HG02610 (cell line): ENCODE measurements around the gene PCNX2.

Source experiments
- ATAC-seq: cut with Tn5 transposase; IDR thresholded peaks from one replicate; pipeline ENCODE4 v1.9.1; 2021; ENCODE audit warnings: mild to moderate bottlenecking, moderate library complexity; ENCODE audit not compliant: unreplicated experiment

The PCNX2 gene

GRCh38 chr1:233295237-233295974, at the start of gene PCNX2:
PCNX2 (minus strand) TSS chr1:233295725; CDS start chr1:233295478, 247 bp downstream.
- peak; percentile 93 for ATAC-seq

GRCh38 chr1:233343262-233343661, 47.7 kb upstream of the PCNX2 start:
- ATAC-seq, result no peak

GRCh38 chr1:233342086-233342485, 46.6 kb upstream of the PCNX2 start:
- no peak for ATAC-seq

- no peak for ATAC-seq
Observed at GRCh38 chr1:233340966-233341516, 45.5 kb upstream of the PCNX2 start.

- no peak for ATAC-seq
Observed at GRCh38 chr1:233340031-233340555, 44.6 kb upstream of the PCNX2 start.

- ATAC-seq, result no peak
Observed at GRCh38 chr1:233338102-233338501, 42.6 kb upstream of the PCNX2 start.

- ATAC-seq, result no peak
Observed at GRCh38 chr1:233337505-233337904, 42.0 kb upstream of the PCNX2 start.

- no peak for ATAC-seq
Observed at GRCh38 chr1:233336554-233337456, 41.3 kb upstream of the PCNX2 start.

- no peak for ATAC-seq
Observed at GRCh38 chr1:233334092-233334491, 38.6 kb upstream of the PCNX2 start.

- ATAC-seq, result no peak
Observed at GRCh38 chr1:233333086-233333485, 37.6 kb upstream of the PCNX2 start.

- ATAC-seq, result no peak
Observed at GRCh38 chr1:233331676-233332519, 36.4 kb upstream of the PCNX2 start.

- no peak for ATAC-seq
Observed at GRCh38 chr1:233328142-233328921, 32.8 kb upstream of the PCNX2 start.

- ATAC-seq, result peak; percentile 13
Observed at GRCh38 chr1:233327651-233328141, 32.2 kb upstream of the PCNX2 start, which contains the start of gene MAP3K21. MAP3K21 (plus strand) TSS chr1:233327724; CDS start chr1:233328029, 305 bp downstream.

- ATAC-seq, result peak; percentile 89
Observed at GRCh38 chr1:233326811-233327650, 31.5 kb upstream of the PCNX2 start.

GRCh38 chr1:233326319-233326718, 30.8 kb upstream of the PCNX2 start:
- ATAC-seq, result no peak

GRCh38 chr1:233323718-233324117, 28.2 kb upstream of the PCNX2 start:
- no peak for ATAC-seq

- ATAC-seq, result no peak
Observed at GRCh38 chr1:233320023-233320422, 24.5 kb upstream of the PCNX2 start.

- no peak for ATAC-seq
Observed at GRCh38 chr1:233319272-233319671, 23.7 kb upstream of the PCNX2 start.
